Activated naive CD8-positive, alpha-beta T cell treated with anti-CD3 and anti-CD28 coated beads, Interleukin-2, amount 10 ng/mL, durations not matched to agents 7 days and 5 days (primary cell): ENCODE measurements around the gene SPAG9. TPM values are rescaled to one million over a fixed set of nuclear protein-coding genes. Genes with fewer than 3 reads are reported as not detected.

Experiments
- ATAC-seq: fragments of 150-1000 bp; cut with Tn5 transposase; one replicate; pipeline ENCODE4 v1.10.0; 2021; ENCODE audit warnings: low read depth, moderate library complexity
- POLR2A ChIA-PET: fragments of 350-600 bp; sonication (Branson Sonifier 250); formaldehyde crosslinking; loops from one replicate; lab custom pipeline; 2021; ENCODE audit warnings: antibody characterized with exemption; lab: Charles Lee
- DNase-seq: peaks from one replicate; pipeline ENCODE4 v3.0.0; 2021
- H3K27ac Mint-ChIP-seq: one replicate; pipeline ENCODE4 v1.8.0; 2022; ENCODE audit warnings: mild to moderate bottlenecking, mixed read lengths
- H3K27me3 Mint-ChIP-seq: one replicate; pipeline ENCODE4 v1.8.0; 2022; ENCODE audit warnings: mild to moderate bottlenecking, moderate library complexity, mixed read lengths
- H3K36me3 Mint-ChIP-seq: one replicate; pipeline ENCODE4 v1.8.0; 2021; ENCODE audit warnings: mild to moderate bottlenecking, mixed read lengths
- H3K4me1 Mint-ChIP-seq: one replicate; pipeline ENCODE4 v1.8.0; 2021; ENCODE audit warnings: mixed read lengths
- H3K4me3 Mint-ChIP-seq: one replicate; pipeline ENCODE4 v1.8.0; 2022; ENCODE audit warnings: mild to moderate bottlenecking, moderate library complexity, mixed read lengths
- H3K9me3 Mint-ChIP-seq: one replicate; pipeline ENCODE4 v1.8.0; 2021; ENCODE audit warnings: mixed read lengths
- total RNA-seq, 2 experiments: library from RNA; stranded (reverse); gene quantifications; one replicate each; pipeline ENCODE4 v1.2.3, GENCODE V29; 2021

SPAG9 gene, protein sequence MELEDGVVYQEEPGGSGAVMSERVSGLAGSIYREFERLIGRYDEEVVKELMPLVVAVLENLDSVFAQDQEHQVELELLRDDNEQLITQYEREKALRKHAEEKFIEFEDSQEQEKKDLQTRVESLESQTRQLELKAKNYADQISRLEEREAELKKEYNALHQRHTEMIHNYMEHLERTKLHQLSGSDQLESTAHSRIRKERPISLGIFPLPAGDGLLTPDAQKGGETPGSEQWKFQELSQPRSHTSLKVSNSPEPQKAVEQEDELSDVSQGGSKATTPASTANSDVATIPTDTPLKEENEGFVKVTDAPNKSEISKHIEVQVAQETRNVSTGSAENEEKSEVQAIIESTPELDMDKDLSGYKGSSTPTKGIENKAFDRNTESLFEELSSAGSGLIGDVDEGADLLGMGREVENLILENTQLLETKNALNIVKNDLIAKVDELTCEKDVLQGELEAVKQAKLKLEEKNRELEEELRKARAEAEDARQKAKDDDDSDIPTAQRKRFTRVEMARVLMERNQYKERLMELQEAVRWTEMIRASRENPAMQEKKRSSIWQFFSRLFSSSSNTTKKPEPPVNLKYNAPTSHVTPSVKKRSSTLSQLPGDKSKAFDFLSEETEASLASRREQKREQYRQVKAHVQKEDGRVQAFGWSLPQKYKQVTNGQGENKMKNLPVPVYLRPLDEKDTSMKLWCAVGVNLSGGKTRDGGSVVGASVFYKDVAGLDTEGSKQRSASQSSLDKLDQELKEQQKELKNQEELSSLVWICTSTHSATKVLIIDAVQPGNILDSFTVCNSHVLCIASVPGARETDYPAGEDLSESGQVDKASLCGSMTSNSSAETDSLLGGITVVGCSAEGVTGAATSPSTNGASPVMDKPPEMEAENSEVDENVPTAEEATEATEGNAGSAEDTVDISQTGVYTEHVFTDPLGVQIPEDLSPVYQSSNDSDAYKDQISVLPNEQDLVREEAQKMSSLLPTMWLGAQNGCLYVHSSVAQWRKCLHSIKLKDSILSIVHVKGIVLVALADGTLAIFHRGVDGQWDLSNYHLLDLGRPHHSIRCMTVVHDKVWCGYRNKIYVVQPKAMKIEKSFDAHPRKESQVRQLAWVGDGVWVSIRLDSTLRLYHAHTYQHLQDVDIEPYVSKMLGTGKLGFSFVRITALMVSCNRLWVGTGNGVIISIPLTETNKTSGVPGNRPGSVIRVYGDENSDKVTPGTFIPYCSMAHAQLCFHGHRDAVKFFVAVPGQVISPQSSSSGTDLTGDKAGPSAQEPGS (N-terminal part only)
- total RNA-seq, result 10 to 100 TPM; 52.3 to 62.9 TPM

DNA sequence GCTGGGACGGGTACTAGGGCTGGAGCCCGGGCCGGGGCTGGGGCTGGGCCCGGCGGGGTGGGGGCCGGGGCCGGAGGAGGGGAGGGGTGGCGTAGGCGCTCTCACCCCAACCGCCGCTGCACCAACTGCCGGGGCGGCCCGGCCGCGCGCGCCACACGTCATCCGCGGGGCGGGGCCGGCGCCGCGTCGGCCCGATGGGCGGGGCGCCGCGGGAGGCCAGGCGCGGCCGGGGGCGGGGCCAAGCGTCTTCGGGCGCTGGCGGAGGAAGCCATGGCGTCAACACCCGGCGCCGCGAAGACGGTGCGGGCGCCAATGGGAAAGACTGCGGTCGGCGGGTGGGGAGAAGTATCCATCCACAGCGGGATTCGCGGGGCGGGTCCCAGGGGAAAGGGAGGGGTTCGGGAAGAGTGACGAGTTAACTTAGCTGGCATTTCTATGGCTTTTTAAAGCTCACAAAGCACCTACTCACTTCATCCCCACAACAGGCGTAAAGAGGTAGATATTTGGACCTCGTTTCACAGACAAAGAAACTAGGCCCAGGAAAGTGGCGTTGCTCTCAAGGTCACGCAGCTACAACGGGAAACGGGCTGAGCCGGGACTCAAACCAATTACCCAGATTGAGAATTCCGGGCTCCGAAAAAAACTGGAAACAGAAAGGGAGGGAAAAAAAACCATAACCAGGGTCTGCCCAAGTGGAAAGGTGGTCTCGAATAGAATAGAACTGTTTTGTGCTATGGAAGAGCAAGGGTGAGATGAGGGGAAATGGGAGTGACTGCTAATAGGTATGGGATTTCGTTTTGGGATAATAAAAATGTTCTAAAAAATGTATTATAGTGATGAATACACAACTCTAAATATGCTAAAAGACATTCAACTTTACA is at the start of gene SPAG9:
Gene SPAG9 (minus strand): TSS at position 130 of the 881 bp plus-strand sequence. CDS start 212 bp downstream, outside the sequence.
- peak; percentile 79 for ATAC-seq
- Mint-ChIP-seq H3K27me3 (no peaks in the 10 kb centered on the region), H3K9me3 (no peaks in the 10 kb centered on the region), H3K27ac (peak within 1 kb of the TSS; percentile 96), H3K4me3 (peak within 1 kb of the TSS; percentile 89), H3K36me3 (no peaks in the 10 kb centered on the region), H3K4me1 (peaks cover 38% of the 10 kb centered on the region)
- peak; percentile 99 for DNase-seq
- POLR2A ChIA-PET, result interaction anchor here (0.6 to 1.9 kb wide), 9 partner anchors 32 to 402 kb away, joined by 3 to 23 read pairs (median 5); partner anchors contain the start of genes LUC7L3, NME1 and TOB1

DNA sequence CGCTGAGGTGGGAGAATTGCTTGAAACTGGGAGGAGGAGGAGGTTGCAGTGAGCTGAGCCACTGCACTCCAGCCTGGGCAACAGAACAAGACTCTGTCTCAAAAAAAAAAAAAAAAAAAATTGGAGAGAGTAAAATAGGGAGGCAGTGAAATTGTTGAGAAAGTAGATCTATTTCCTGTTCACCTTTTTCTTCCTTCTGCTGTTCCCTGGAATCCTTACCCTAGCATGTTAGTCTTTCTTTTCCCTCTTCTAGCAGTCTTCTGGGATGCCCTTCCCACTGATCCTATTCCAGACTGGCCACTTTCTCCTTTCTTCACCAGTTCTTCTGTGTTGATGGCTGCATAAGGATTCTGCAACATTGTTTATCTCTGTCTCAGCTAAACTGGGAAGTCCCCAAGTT is 48.7 kb upstream of the SPAG9 start:
- DNase-seq (no peak), ATAC-seq (no peak)
- Mint-ChIP-seq H3K9me3 (no peaks in the 10 kb centered on the region), H3K4me1 (peaks cover 24% of the 10 kb centered on the region), H3K36me3 (peaks cover 11% of the 10 kb centered on the region), H3K27me3 (no peaks in the 10 kb centered on the region), H3K27ac (peak overlapping the region; percentile 5), H3K4me3 (peak overlapping the region; percentile 7)
- POLR2A ChIA-PET, result no interaction called here

DNA sequence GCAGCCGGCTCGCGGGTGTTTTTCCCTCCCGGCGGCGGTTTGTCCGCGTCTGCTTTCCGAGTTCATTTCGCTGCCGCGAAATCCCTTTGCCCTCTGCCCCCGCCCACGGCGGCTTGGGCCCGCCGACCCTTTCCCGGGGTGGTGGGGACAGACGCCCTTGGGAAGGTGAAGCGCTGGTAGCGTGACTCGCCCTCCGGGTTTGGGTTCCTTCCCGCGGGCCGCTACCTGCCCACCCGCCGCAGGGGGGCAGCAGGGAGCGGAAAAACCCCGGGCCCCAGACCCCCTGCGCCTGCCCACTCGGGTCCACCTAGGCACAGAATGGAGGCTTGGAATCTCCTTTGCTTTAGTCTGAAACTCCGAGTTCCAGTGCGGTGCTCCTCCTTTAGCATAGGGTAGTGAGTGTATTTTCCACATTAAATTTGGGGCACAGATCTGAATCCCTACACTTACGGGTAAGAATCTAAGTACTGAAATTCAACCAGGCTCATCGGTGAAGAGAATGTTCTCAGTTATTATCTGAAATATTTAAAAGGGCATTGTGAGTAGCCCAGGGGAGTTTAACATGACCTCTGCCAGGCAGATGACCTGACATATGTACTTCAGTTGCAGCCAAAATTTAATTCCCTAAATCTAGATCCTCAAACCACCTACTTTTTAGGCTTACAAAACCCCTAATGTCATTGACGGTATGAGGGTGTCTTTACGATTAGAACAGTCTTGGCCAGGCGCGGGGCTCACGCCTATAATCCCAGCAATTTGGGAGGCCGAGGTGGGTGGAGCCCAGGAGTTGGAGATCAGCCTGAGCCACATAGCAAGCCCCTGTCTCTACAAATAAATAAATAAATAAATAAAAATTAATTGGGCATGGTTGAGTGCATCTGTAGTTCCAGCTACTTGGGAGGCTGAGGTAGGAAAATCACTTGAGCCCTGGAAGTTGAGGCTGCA is 46.6 kb upstream of the SPAG9 start:
- Mint-ChIP-seq H3K36me3 (peaks cover 17% of the 10 kb centered on the region), H3K27ac (peak overlapping the region; percentile 81), H3K4me3 (peak overlapping the region; percentile 77), H3K9me3 (no peaks in the 10 kb centered on the region), H3K27me3 (no peaks in the 10 kb centered on the region), H3K4me1 (peaks cover 28% of the 10 kb centered on the region)
- POLR2A ChIA-PET, result interaction anchor here (1.9 kb wide), 1 partner anchor 301 kb away, joined by 9 read pairs; the partner anchor contains the start of gene TOB1
- peak; percentile 50 for ATAC-seq
- DNase-seq, result peak; percentile 83

DNA sequence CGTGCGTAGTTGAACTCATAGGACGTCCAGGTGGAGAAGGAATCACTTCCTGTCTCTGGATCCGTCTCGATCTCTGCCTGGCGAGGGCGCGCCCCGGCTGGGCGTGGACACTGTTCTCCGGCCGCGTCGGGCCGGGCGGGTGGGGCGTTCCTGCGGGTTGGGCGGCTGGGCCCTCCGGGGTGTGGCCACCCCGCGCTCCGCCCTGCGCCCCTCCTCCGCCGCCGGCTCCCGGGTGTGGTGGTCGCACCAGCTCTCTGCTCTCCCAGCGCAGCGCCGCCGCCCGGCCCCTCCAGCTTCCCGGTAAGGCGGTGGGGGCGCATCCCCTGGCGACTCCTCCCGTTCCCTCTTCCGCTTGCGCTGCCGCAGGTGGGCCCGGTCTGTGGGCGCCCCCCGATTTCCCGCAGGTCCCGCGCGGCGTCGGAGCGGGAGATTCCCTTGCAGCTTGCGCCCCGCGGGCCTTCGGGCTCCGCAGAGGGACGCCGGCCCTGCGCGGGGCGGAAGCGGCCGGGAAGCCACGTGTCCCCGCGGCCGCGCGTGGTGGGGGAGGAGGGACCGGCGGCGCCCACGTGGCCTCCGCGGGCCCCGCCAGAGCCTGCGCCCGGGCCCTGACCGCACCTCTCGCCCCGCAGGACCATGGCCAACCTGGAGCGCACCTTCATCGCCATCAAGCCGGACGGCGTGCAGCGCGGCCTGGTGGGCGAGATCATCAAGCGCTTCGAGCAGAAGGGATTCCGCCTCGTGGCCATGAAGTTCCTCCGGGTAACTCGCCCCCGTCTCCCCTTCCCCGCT is 45.7 kb upstream of the SPAG9 start, which contains the start of gene NME2:
Gene NME2 (plus strand): TSS at position 214 of the 789 bp plus-strand sequence. CDS start 420 bp downstream, at position 634.
- peaks cover 20% of the 10 kb centered on the region for H3K36me3 Mint-ChIP-seq
- no peaks in the 10 kb centered on the region for H3K27me3 Mint-ChIP-seq
- H3K27ac Mint-ChIP-seq, result peak within 1 kb of the TSS; percentile 96
- H3K9me3 Mint-ChIP-seq, result no peaks in the 10 kb centered on the region
- ATAC-seq, result peak; percentile 78
- peaks cover 28% of the 10 kb centered on the region for H3K4me1 Mint-ChIP-seq
- peak; percentile 84 for DNase-seq
- POLR2A ChIA-PET, result interaction anchor here (1.6 to 1.9 kb wide), 2 partner anchors 12 to 300 kb away, joined by 9 to 17 read pairs; partner anchors contain the start of genes NME1 and TOB1
- peak within 1 kb of the TSS; percentile 92 for H3K4me3 Mint-ChIP-seq

DNA sequence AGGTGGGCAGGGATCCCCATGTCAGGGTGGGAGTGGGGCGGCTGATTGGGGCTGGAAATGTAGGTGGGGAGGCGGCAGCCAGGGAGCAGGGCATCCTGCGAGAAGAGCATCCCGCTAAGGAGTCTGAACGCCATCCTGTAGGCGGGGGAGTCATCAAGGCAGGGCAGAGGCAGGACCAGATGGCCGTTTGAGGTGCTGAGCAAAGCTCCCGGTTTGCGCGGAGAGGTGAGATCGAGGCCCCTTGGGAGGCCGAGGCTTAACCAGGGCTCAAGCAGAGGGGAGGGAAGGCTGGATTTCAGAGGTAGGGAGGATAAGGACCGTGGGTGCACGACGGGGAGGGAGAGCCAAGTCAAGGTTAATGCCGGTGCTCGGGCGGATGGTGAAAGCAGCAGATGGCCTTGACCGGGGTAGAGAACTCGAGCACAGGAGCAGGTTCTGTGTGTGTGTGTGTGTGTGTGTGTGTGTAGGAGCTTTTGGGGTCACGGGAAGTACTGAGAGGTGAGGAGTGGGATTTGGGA is 45.1 kb upstream of the SPAG9 start:
- Mint-ChIP-seq H3K27ac (peak overlapping the region; percentile 96), H3K36me3 (peaks cover 20% of the 10 kb centered on the region), H3K4me3 (peak overlapping the region; percentile 92), H3K27me3 (no peaks in the 10 kb centered on the region), H3K9me3 (no peaks in the 10 kb centered on the region), H3K4me1 (peaks cover 28% of the 10 kb centered on the region)
- DNase-seq (no peak), ATAC-seq (peak; percentile 32)
- POLR2A ChIA-PET, result interaction anchor here (0.7 to 1.9 kb wide), 4 partner anchors 10 to 300 kb away, joined by 3 to 17 read pairs (median 6); partner anchors contain the start of genes NME1, SPAG9 and TOB1

DNA sequence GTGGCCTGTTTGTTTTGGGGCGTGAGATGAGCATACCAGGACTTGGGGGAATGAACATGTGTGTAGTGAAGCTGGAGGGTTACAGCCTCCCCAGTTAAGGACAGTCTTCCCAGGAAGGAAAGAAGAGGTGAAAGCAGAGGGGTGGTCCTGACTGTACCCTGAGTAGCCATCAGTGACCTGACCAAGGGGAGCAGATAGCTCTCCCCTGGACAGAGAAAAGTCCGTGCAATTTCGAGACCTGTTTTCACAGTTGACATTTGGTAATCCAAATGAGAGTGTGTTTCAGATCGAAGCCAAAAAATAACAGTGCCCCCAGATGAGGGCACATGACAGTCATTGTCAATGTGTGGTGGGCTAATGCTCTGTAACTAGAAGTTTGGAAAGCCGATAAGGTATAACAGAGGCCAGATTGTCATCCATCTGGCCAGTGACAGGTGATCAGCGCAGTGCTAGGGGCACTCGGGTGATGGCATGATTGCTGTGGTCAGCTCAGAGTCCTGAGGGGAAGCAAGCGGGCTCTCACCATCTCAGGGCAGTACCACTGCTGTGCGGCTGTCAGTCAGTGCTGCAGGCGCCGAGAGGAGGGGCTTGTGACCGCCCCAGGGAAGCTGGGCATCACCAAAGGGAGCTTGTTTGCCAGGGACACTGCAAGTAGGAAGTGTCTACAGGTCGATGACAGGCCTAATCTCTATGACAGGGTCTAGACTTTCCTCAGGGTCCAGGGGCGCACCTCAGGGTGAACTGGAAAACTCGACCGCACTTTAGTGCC is 44.4 kb upstream of the SPAG9 start:
- no peak for ATAC-seq
- Mint-ChIP-seq H3K27ac (peak overlapping the region; percentile 96), H3K27me3 (no peaks in the 10 kb centered on the region), H3K4me3 (peak overlapping the region; percentile 92), H3K9me3 (no peaks in the 10 kb centered on the region), H3K36me3 (peaks cover 21% of the 10 kb centered on the region), H3K4me1 (peaks cover 29% of the 10 kb centered on the region)
- peak; percentile 35 for DNase-seq
- POLR2A ChIA-PET, result interaction anchor here (0.7 to 1.9 kb wide), 6 partner anchors 9 to 299 kb away, joined by 3 to 17 read pairs (median 3); partner anchors contain the start of genes NME1, SPAG9, TOB1 and UTP18

DNA sequence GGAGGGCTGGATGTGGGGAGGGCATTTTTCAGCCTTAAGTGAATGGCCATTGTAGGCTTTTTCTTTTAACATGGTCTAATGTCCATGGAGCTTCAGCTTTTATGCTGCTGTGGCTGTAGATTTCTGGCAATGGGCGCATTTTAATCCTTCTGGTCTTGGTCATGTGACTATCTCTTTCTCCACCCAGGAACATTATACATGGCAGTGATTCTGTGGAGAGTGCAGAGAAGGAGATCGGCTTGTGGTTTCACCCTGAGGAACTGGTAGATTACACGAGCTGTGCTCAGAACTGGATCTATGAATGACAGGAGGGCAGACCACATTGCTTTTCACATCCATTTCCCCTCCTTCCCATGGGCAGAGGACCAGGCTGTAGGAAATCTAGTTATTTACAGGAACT is 40.9 kb upstream of the SPAG9 start:
- ATAC-seq, result no peak
- no peak for DNase-seq
- POLR2A ChIA-PET, result interaction anchor here (0.7 kb wide), 1 partner anchor 8 kb away, joined by 3 read pairs; the partner anchor contains the start of gene NME1
- no peaks in the 10 kb centered on the region for H3K27me3 Mint-ChIP-seq
- peaks cover 29% of the 10 kb centered on the region for H3K36me3 Mint-ChIP-seq
- H3K4me3 Mint-ChIP-seq, result no peak overlapping the region
- H3K27ac Mint-ChIP-seq, result no peak overlapping the region
- H3K9me3 Mint-ChIP-seq, result no peaks in the 10 kb centered on the region
- H3K4me1 Mint-ChIP-seq, result peaks cover 22% of the 10 kb centered on the region

DNA sequence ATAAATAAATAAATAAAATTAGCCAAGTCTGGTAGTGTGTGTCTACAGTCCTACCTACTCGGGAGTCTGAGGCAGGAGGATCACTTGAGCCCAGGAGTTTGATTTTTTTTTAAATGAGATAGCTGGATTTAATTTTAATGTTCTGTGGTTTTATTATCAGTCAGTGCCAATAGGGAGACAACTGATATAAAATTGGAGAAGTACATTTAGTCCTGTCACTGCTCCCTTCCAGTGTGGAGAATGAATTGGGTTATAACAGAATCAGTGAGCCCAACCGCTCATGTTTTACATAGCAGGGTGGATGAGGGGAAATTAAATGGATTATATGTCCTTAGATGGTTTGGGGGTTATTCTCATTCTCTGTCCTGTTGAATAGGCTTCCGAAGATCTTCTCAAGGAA is 38.9 kb upstream of the SPAG9 start:
- no peak for ATAC-seq
- POLR2A ChIA-PET, result interaction anchor here (0.6 kb wide), 1 partner anchor 163 kb away, joined by 3 read pairs; no protein-coding TSS in a partner anchor
- DNase-seq, result no peak
- H3K27ac Mint-ChIP-seq, result no peak overlapping the region
- H3K9me3 Mint-ChIP-seq, result no peaks in the 10 kb centered on the region
- H3K4me3 Mint-ChIP-seq, result no peak overlapping the region
- peaks cover 19% of the 10 kb centered on the region for H3K4me1 Mint-ChIP-seq
- no peaks in the 10 kb centered on the region for H3K27me3 Mint-ChIP-seq
- peaks cover 32% of the 10 kb centered on the region for H3K36me3 Mint-ChIP-seq

DNA sequence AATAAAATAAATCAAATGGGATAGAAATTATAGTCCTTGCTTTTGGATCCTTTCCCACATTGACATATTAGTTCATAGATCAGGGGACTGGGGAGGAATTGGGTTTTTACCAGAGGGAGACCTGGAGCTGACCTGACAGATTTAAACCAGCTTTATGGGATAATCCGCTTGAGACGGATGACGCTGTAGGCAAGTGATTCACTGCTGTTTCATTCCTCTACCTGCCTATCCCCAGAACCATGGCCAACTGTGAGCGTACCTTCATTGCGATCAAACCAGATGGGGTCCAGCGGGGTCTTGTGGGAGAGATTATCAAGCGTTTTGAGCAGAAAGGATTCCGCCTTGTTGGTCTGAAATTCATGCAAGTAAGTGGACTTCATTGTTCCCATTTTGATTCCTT is 34.7 kb upstream of the SPAG9 start:
- DNase-seq (no peak), ATAC-seq (no peak)
- peaks cover 18% of the 10 kb centered on the region for H3K36me3 Mint-ChIP-seq
- POLR2A ChIA-PET, result interaction anchor here (0.9 to 2.7 kb wide), 3 partner anchors 9 to 35 kb away, joined by 3 to 17 read pairs (median 6); partner anchors contain the start of genes NME2 and SPAG9
- H3K4me3 Mint-ChIP-seq, result no peak overlapping the region
- no peak overlapping the region for H3K27ac Mint-ChIP-seq
- peaks cover 15% of the 10 kb centered on the region for H3K4me1 Mint-ChIP-seq
- H3K9me3 Mint-ChIP-seq, result no peaks in the 10 kb centered on the region
- no peaks in the 10 kb centered on the region for H3K27me3 Mint-ChIP-seq
